Measurements from ENCODE around the gene EXD3. TPM values are rescaled to one million over a fixed set of nuclear protein-coding genes. Genes with fewer than 3 reads are reported as not detected.

Gene EXD3
- total RNA-seq, 4 donors from 2014 or later = 8.3 to 22.3 (median 14.2) TPM

- H3K4me3 ChIP-seq = no peak overlapping the region
- TF ChIP-seq POLR2AphosphoS5 (IDR thresholded peaks at IDR 0.05) = no peak
- TF ChIP-seq POLR2A (IDR thresholded peaks at IDR 0.05; ENCODE audit: low read depth) = no peak
- TF ChIP-seq EP300 (IDR thresholded peaks at IDR 0.05) = no peak
- TF ChIP-seq, protein P1, sequence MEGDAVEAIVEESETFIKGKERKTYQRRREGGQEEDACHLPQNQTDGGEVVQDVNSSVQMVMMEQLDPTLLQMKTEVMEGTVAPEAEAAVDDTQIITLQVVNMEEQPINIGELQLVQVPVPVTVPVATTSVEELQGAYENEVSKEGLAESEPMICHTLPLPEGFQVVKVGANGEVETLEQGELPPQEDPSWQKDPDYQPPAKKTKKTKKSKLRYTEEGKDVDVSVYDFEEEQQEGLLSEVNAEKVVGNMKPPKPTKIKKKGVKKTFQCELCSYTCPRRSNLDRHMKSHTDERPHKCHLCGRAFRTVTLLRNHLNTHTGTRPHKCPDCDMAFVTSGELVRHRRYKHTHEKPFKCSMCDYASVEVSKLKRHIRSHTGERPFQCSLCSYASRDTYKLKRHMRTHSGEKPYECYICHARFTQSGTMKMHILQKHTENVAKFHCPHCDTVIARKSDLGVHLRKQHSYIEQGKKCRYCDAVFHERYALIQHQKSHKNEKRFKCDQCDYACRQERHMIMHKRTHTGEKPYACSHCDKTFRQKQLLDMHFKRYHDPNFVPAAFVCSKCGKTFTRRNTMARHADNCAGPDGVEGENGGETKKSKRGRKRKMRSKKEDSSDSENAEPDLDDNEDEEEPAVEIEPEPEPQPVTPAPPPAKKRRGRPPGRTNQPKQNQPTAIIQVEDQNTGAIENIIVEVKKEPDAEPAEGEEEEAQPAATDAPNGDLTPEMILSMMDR (IDR thresholded peaks at IDR 0.05) = no peak
- peaks cover 0 to 23% (median 0%) of the 10 kb centered on the region in 4 donors for H3K27me3 ChIP-seq
- intact Hi-C loops (cut with DNase I) = loop anchor here (10.0 kb wide), 1 partner anchor 96 kb away; no protein-coding TSS in a partner anchor
- H3K27ac ChIP-seq (replicated peaks in 1 of 4) = no peak overlapping the region
- no peak for DNase-seq (ENCODE audit: extremely low spot score)
- no peaks in the 10 kb centered on the region for H3K36me3 ChIP-seq
- no peaks in the 10 kb centered on the region for H3K9me3 ChIP-seq
- 80% methylated on average over 14 of the region's 27 CpGs for WGBS
- peaks cover 4 to 20% (median 13%) of the 10 kb centered on the region in 4 donors for H3K4me1 ChIP-seq
These were observed 6.0 kb upstream of the EXD3 start for GRCh38 chr9:137428841-137429545.

- intact Hi-C loops (cut with DNase I) = loop anchor here (10.0 kb wide), 1 partner anchor 97 kb away; no protein-coding TSS in a partner anchor
- Histone ChIP-seq H3K27ac (replicated peaks in 1 of 4) (no peak overlapping the region), H3K36me3 (no peaks in the 10 kb centered on the region), H3K27me3 (peaks cover 0 to 23% (median 0%) of the 10 kb centered on the region in 4 donors), H3K4me1 (peaks cover 10 to 27% (median 19%) of the 10 kb centered on the region in 4 donors), H3K9me3 (no peaks in the 10 kb centered on the region), H3K4me3 (no peak overlapping the region)
- 70% methylated on average over 6 of the region's 6 CpGs for WGBS
- TF ChIP-seq, protein P1 (IDR thresholded peaks at IDR 0.05) = no peak
- TF ChIP-seq EP300 (IDR thresholded peaks at IDR 0.05) (no peak), POLR2AphosphoS5 (IDR thresholded peaks at IDR 0.05) (no peak), POLR2A (IDR thresholded peaks at IDR 0.05; ENCODE audit: low read depth) (no peak)
- DNase-seq (ENCODE audit: extremely low spot score) = no peak
These were observed 5.3 kb upstream of the EXD3 start for GRCh38 chr9:137428311-137428630.

DNA sequence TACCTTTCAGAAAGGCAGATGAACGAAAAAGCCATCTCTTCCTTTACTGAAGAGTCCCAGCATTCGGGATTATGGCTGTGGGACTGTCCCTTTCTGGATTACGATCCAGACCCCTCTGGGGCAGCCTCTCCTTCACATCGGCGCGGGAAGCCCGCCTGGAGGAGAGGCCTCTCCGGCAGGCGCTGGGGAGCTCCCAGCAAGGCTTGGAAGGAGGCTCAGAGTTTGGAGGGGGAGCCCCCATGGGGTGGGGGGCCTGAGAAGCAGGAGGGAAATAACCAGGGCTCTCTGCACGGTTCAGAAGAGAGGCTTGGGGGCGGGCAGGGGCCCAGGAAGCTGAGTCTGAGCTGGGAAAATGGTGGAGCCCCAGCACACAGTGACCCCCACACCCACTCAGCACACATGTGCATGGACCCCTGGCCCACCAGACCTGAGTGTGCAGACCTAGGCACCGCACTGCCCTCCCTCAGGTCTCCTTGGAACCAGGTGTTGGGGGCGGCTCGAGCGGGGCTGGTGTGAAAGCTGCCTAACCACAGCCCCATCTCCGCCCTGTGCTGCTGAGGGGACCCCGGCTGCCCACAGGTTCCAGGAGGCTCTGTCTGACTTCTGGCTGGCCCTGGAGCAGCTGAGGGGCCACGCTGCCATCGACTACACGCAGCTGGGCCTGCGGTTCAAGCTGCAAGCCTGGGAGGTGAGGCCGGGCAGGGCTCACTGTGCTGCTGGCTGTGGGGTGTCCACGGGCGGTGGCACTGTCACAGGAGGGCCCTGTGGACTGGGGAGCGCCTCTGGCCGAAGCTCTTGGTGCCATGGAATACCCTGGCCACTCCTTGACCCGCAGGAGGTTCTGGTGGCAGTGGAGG is 4.7 kb upstream of the EXD3 start:
- no peak for DNase-seq (ENCODE audit: extremely low spot score)
- H3K27me3 ChIP-seq = peaks cover 0 to 23% (median 0%) of the 10 kb centered on the region in 4 donors
- H3K4me3 ChIP-seq = no peak overlapping the region
- no peak for TF ChIP-seq EP300 (IDR thresholded peaks at IDR 0.05)
- no peak for TF ChIP-seq POLR2A (IDR thresholded peaks at IDR 0.05; ENCODE audit: low read depth)
- no peak for TF ChIP-seq POLR2AphosphoS5 (IDR thresholded peaks at IDR 0.05)
- TF ChIP-seq, protein P1 (IDR thresholded peaks at IDR 0.05) = no peak
- H3K27ac ChIP-seq (replicated peaks in 1 of 4) = no peak overlapping the region
- no peaks in the 10 kb centered on the region for H3K9me3 ChIP-seq
- H3K36me3 ChIP-seq = no peaks in the 10 kb centered on the region
- intact Hi-C loops (cut with DNase I) = loop anchor here (10.0 kb wide), 1 partner anchor 97 kb away; no protein-coding TSS in a partner anchor
- peaks cover 10 to 27% (median 19%) of the 10 kb centered on the region in 4 donors for H3K4me1 ChIP-seq
- WGBS = 85% methylated on average over 18 of the region's 27 CpGs

- 83% methylated on average over 11 of the region's 18 CpGs for WGBS
- intact Hi-C loops (cut with DNase I) = loop anchor here (10.0 kb wide), 1 partner anchor 99 kb away; no protein-coding TSS in a partner anchor
- TF ChIP-seq POLR2AphosphoS5 (IDR thresholded peaks at IDR 0.05) (no peak), EP300 (IDR thresholded peaks at IDR 0.05) (no peak), POLR2A (IDR thresholded peaks at IDR 0.05; ENCODE audit: low read depth) (no peak)
- TF ChIP-seq, protein P1 (IDR thresholded peaks at IDR 0.05) = no peak
These were observed 3.2 kb upstream of the EXD3 start for GRCh38 chr9:137426018-137426681.

More at GRCh38 chr9:137426018-137426681, 3.2 kb upstream of the EXD3 start:
- H3K9me3 ChIP-seq = no peaks in the 10 kb centered on the region
- peaks cover 20 to 41% (median 31%) of the 10 kb centered on the region in 4 donors for H3K4me1 ChIP-seq
- no peaks in the 10 kb centered on the region for H3K36me3 ChIP-seq
- H3K4me3 ChIP-seq = no peak overlapping the region
- no peak for DNase-seq (ENCODE audit: extremely low spot score)
- peaks cover 0 to 18% (median 0%) of the 10 kb centered on the region in 4 donors for H3K27me3 ChIP-seq
- H3K27ac ChIP-seq (replicated peaks in 1 of 4) = no peak overlapping the region

Data from esophagus muscularis mucosa (tissue), 4 donors.